ENCODE measurements around the gene CDH13.
A peak's percentile ranks its signal among the peaks of the same experiment; 100 is the strongest.

The CDH13 gene

GRCh38 chr16:83797013-83797412 is 1170.2 kb downstream of the CDH13 start:
- DNase-seq, result no peak

GRCh38 chr16:83799336-83799735 is 1172.6 kb downstream of the CDH13 start:
- no peak for DNase-seq

GRCh38 chr16:83802135-83802534 is 1175.4 kb downstream of the CDH13 start:
- DNase-seq, result no peak

- no peak for DNase-seq
Measured at GRCh38 chr16:83802554-83803205, 1175.9 kb downstream of the CDH13 start.

- no peak for DNase-seq
Measured at GRCh38 chr16:83803811-83804210, 1177.0 kb downstream of the CDH13 start.

GRCh38 chr16:83804366-83804765 is 1177.6 kb downstream of the CDH13 start:
- no peak for DNase-seq

- no peak for DNase-seq
Measured at GRCh38 chr16:83806036-83806435, 1179.3 kb downstream of the CDH13 start.

GRCh38 chr16:83806731-83807130 is 1180.0 kb downstream of the CDH13 start:
- no peak for DNase-seq

- DNase-seq, result no peak
Measured at GRCh38 chr16:83807327-83807709, 1180.5 kb downstream of the CDH13 start.

GRCh38 chr16:83807710-83808572 is 1181.2 kb downstream of the CDH13 start, which contains the start of gene HSBP1:
Gene HSBP1, plus strand, starts transcription at chr16:83807978. Its CDS starts 99 bp downstream, at chr16:83808077.
- DNase-seq, result peak; percentile 88

- no peak for DNase-seq
Measured at GRCh38 chr16:83808573-83809014, 1181.8 kb downstream of the CDH13 start.

GRCh38 chr16:83809092-83809491 is 1182.3 kb downstream of the CDH13 start:
- DNase-seq, result no peak

- DNase-seq, result peak; percentile 66
Measured at GRCh38 chr16:83810901-83811300, 1184.1 kb downstream of the CDH13 start.

GRCh38 chr16:83813823-83814658 is 1187.3 kb downstream of the CDH13 start:
- no peak for DNase-seq

GRCh38 chr16:83814659-83814985 is 1187.9 kb downstream of the CDH13 start:
- no peak for DNase-seq

GRCh38 chr16:83817022-83817421 is 1190.3 kb downstream of the CDH13 start:
- no peak for DNase-seq

- no peak for DNase-seq
Measured at GRCh38 chr16:83818276-83818675, 1191.5 kb downstream of the CDH13 start.

- no peak for DNase-seq
Measured at GRCh38 chr16:83819361-83819760, 1192.6 kb downstream of the CDH13 start.

GRCh38 chr16:83826146-83826913 is 1199.6 kb downstream of the CDH13 start:
- DNase-seq, result peak; percentile 77

GRCh38 chr16:83830091-83830768 is 1203.5 kb downstream of the CDH13 start:
- DNase-seq, result no peak

- peak; percentile 9 for DNase-seq
Measured at GRCh38 chr16:83830769-83831455, 1204.1 kb downstream of the CDH13 start.

Data from NCI-H226 (cell line).